Gastrocnemius medialis (tissue), 4 donors: Measurements from ENCODE around the gene TBC1D8.

Experiments used
- POLR2A ChIP-seq, 2 donors: fragments of 450-650 bp; IDR thresholded peaks; one replicate each; pipeline ENCODE4 v1.6.1; 2017; ENCODE audit warnings: antibody characterized with exemption in 2 of 2, mild to moderate bottlenecking in 2 of 2, moderate library complexity in 2 of 2
- TF ChIP-seq, protein P1 (sequence below), 5 experiments: fragments of 450-650 bp in 3 of 5; fragments of 200-600 bp in 2 of 5; sonication (generic) in 2 of 5; IDR thresholded peaks in 4 of 5; conservative IDR thresholded peaks in 1 of 5; 1 replicate in 4 of 5; 2 replicates in 1 of 5; pipeline ENCODE4 v1.5.1; 2016 to 2019; ENCODE audit warnings: antibody characterized with exemption in 5 of 5, mild to moderate bottlenecking in 3 of 5, moderate library complexity in 3 of 5

DNA sequence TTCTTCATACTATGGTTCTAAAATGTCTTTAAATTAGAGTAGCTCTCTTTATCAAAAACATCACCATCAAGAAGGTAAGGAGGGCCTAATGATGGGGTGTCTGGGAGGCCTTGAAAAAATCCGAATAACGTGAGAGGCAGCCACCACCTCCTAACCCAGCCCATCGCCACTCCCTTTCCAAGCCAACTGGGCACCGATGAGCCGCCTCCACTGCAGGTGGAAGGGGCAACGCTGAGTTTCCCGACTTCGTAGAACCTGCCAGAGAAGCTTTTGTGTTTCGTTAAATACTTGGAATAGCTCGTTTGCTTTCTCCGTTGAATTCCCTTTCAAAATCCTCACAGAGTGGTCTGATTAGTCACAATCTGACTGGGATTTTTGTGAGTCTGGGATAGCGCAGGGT, 171.1 kb downstream of the TBC1D8 start:
- TF ChIP-seq, protein P1, sequence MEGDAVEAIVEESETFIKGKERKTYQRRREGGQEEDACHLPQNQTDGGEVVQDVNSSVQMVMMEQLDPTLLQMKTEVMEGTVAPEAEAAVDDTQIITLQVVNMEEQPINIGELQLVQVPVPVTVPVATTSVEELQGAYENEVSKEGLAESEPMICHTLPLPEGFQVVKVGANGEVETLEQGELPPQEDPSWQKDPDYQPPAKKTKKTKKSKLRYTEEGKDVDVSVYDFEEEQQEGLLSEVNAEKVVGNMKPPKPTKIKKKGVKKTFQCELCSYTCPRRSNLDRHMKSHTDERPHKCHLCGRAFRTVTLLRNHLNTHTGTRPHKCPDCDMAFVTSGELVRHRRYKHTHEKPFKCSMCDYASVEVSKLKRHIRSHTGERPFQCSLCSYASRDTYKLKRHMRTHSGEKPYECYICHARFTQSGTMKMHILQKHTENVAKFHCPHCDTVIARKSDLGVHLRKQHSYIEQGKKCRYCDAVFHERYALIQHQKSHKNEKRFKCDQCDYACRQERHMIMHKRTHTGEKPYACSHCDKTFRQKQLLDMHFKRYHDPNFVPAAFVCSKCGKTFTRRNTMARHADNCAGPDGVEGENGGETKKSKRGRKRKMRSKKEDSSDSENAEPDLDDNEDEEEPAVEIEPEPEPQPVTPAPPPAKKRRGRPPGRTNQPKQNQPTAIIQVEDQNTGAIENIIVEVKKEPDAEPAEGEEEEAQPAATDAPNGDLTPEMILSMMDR (IDR thresholded peaks at IDR 0.05 in 4 of 5, conservative IDR thresholded peaks at IDR 0.05 in 1 of 5) = no peak
- TF ChIP-seq POLR2A (IDR thresholded peaks at IDR 0.05) = no peak
